ENCODE data around the gene ADGRA1.
"Not testable (repeated sequence)": the region's sequence is repeated elsewhere in the genome, so short reads cannot be mapped to it uniquely, and the experiment has no call there.

ADGRA1 gene

DNA sequence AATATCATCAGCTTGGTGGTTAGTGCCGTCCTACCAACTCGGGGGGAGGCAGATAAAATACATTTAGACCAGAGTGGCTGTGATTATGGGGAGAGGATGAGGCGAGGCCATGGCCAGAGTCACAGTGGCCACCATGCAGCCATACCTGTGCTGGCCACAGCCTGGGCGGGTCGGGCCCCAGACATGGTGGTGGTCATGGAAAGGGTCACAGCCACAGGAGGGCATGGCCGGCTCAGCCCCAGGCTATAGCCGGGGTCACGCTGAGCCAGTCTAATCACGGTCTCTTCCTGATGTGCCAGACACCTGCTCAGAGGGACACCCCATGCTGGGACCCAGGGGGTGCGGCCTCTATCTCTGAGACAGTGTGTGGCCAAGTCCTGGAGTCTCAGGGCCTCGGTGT is 10.2 kb downstream of the ADGRA1 start:
- no peak for DNase-seq

GRCh38 chr10:133098426-133099124 is 10.9 kb downstream of the ADGRA1 start:
- DNase-seq, result no peak

- no peak for DNase-seq
Measured at GRCh38 chr10:133099571-133099970, 11.8 kb downstream of the ADGRA1 start.

DNA sequence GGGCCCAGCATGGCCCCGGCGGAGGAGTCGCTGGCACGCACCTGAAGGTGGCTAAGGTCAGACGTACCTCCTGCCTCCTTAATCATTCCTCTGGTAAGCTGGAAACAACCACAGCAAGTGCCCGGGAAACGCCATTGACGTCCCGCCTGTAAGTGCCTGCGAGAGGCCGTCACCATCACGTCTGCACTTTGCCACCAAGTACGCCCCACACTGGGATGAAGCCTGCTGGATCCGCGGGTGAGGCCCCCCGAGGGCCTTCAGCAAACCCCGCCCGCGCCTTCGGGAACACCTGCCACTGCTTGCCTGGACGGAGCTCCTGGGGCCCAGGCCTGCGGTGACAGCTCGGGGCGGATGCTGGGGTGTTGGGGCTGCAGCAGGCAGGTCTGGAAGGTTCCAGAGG is 12.5 kb downstream of the ADGRA1 start:
- DNase-seq, result no peak

DNA sequence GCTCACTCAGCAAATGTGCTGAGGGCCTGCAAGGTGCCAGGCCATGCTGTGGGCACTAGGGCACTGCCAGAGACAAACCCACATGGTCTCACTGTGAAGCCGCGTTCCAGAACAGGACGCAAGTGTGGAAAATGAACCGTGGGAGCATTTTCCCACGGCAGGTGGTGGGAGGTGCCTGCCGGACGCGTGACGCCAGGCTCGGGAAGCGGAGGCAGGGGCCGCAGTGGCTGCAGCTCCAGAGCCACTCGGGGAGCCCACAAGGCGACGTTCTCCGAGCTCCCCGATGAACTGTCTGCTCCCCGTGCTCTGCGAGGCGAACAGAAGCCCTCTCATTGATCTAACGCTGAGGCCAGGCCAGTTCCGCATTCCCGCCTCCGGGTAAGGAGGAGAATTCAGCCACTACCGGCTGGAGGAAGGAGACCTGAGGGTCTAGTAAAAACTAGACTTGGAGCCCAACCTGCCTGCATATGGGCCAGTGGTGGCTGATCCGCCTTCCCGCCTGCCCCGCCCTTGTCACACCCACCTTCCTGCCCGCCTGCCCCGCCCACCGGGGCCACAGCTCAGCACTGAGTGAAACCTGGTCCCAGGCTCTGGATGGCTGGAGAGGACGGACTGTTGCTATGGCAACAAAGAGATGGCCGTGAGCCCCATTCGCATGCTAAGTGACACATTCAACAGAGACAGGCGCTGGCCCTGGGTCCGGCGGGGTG is 13.1 kb downstream of the ADGRA1 start:
- no peak for DNase-seq

DNA sequence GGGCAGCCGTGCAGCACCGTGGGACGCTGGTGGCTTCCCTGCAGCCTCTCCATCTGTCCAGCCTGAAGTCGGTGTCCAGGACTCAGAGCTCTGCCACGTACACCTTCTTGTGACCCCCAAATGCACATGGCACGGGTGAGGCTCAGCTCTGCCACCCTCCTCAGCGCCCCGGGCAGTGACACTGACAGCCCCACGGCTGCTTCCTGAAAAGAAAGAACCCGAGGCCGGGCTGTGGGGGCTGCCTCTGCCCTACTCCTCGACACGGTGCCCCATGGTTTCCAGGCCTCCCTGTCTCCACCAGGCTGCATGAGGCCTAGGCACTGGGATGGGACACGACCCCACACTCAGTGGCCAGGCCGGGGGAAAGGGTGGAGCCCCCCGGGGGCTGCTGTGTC is 13.7 kb downstream of the ADGRA1 start:
- DNase-seq, result no peak

- no peak for DNase-seq
Measured at GRCh38 chr10:133102415-133103095, 14.8 kb downstream of the ADGRA1 start.

DNA sequence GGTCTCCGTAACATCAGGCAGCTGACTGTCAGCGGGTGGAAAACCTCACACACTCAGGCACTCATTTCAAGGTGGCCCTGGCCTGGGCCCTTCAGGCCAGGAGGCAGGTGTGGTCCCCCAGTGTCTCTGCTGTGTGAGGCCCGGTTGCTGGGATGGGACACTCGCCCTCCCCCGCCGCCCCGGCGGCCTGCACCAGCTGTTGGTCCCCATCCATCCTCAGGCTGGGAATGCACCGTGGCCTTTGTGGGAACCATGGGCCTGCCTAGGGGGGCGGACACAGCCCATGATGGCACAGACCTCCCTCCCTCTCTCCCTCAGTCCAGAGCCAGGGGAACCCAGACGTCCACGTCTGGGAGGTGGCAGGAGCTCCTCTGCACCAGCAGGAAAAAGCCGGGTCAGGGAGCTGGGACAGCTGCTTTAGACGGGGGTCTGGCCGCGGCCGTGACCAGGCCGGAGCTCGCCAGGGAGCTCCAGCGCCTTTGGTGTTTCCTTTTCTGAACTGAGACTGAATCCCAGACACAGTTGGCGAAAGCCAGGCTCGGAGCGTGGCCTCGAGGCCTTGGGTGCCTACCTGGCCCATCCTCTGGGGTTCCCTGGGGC is 15.7 kb downstream of the ADGRA1 start:
- no peak for DNase-seq

GRCh38 chr10:133104068-133104962 is 16.6 kb downstream of the ADGRA1 start:
- DNase-seq, result no peak

DNA sequence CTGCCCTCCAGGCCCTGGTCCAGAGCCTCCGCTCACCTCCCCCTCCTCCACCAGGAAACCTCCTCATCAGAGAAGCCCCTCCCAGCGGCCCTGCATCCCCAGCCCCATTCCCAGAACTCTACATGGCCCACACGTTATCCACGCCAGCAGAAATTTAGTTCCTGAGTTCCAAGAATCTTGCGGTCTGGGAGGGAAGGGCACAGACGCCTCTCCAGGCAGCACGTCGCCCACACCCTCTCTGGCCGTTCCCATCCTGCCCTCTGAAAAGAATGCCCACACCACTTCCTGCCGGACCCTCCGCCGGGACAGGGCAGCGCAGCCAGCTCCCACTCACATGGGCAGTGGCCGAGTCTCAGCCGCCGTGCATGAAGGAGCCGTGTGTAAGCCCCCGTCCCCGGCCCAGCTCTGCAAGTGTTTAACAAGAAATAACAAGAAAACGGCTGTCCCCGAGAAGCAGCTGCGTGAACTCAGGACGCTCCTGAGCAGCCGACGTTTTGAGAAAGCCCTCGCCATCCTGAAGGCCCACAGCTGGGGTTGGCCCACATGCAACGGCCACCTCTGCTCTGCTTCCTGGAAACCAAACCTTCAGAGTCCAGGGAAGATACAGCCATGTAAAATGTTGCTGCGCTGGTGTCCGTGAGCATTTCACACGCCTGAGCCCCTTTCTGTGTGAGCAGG is 17.4 kb downstream of the ADGRA1 start:
- no peak for DNase-seq

DNA sequence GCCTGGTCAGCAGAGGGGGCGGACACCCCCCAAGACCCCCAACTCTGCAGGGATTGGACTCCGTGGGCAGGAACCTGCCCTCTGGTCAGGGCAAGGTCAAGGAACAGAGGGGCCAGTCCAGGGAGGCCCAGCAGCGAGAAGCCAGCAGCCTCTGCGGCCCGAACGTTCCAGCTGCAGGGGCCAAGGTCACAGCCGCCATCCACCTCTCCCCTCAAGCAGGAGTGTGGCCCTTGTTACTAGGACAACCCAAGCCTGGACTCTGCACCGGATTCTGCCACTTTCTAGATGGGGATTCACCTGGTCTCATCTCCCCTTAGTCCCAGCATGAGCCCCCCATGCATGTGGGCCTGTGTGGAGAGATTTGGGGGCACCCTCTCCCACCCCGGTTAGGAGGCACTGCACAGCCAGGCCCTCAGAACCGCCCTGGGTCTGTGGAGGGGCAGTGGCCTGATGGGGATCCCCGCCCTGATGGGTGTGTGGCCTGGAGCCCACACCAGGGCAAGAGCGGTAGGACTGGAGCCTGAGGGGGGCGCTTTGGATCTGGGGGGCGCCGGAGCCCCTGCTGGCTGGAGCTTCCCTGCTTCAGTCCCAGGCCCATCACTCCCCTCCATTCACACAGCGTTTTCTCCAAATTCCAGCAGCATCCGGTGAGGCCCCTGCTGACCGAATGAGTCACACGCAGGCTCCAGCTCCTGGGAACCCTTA is 18.1 kb downstream of the ADGRA1 start:
- no peak for DNase-seq

GRCh38 chr10:133106516-133106915 is 18.8 kb downstream of the ADGRA1 start:
- DNase-seq, result no peak

DNA sequence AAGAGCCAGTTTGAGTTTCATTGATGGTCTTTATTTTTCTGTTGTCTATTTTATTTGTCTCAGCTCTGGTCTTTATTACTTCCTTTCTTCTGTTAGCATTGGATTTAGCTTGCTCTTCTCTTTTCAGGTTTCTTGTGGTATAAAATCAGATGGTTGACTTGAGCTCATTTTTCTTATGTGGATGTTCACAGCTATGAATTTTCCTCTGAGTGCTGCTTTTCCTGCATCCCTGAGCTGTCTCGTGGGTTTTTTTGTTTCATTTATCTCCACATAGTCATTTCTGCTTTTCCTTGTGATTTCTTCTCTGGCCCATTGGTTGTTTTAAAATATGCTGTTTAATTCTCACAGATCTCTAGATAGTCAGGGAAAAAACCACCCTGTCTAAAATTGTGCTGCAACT is 19.7 kb downstream of the ADGRA1 start:
- no peak for DNase-seq

DNA sequence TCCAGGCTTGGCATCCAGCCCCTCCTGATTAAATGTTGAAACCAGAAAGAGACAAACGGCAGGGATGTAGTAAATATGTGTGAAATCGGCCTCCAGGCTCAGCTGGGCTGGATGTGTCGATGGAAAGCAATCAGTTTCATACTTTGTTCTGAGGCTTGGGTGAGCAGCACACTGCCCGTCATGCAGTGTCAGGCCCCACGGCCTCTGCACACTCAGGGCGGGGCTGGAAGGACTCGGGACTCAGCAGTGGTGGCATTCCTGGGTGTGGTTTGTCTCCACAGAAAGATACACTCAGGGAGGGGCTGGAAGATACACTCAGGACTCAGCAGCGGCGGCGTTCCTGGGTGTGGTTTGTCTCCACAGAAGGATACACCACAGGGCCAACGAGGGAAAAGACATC is 22.0 kb downstream of the ADGRA1 start:
- no peak for DNase-seq

DNA sequence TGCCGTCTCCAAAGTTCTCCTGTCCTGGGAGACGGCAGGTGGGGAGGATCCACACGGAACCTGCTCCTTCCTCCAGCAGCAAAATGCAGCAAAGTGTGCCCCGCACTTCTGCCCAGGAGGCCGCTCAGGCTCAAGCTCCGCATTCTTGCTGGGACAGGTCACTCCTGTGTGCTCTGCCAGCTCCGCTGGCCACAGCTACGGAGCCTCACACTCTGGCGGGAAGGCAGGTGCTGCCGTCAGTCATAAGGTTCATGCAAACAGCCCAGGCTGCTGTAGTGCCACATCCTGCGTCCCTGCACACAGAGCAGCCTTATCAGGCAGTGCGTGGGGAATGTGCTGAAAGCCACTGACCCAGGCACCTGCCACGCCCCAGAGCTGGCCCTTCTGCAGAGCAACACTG is 22.4 kb downstream of the ADGRA1 start:
- no peak for DNase-seq

- no peak for DNase-seq
Measured at GRCh38 chr10:133110609-133111275, 23.0 kb downstream of the ADGRA1 start.

DNA sequence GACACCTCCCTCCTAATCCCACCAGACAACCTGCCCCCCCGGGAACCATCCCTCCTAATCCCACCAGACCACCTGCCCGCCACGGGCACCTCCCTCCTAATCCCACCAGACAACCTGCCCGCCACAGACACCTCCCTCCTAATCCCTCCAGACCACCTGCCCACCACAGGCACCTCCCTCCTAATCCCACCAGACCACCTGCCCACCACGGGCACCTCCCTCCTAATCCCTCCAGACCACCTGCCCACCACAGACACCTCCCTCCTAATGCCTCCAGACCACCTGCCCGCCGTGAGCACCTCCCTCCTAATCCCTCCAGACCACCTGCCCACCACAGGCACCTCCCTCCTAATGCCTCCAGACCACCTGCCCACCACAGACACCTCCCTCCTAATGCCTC is 23.9 kb downstream of the ADGRA1 start:
- not testable (repeated sequence) for DNase-seq

DNA sequence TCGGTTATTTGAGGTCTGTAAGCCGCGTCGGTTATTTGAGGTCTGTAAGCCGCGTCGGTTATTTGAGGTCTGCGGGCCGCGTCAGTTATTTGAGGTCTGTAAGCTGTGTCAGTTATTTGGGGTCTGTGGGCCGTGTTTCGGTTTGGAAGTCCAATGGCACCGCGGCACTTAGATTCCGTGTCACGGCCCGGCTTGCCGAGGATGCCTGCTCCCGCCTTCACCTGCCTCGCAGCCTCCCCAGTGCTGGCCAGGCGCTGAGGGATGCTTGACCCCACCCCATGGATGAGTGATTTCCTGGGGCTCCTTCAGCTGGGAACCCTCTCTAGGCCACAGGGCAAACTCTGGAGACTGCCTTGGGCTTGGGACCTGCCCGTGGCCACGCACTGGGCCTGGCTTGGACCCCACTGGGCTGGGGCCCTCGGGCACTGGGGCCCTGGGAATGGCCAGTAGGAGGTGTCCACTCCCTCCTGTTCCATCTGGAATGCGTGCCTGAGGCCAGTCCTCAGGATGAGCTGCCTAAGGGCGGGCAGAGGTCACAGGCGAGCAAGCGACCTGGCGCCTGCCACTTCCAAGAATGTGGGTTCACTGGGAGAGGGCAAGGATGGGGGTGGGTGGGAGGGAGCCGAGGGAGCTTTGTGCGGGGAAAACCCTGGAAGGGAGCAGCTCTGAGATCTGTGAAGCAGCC is 25.6 kb downstream of the ADGRA1 start:
- DNase-seq, result no peak

GRCh38 chr10:133113847-133114246 is 26.1 kb downstream of the ADGRA1 start:
- no peak for DNase-seq

DNA sequence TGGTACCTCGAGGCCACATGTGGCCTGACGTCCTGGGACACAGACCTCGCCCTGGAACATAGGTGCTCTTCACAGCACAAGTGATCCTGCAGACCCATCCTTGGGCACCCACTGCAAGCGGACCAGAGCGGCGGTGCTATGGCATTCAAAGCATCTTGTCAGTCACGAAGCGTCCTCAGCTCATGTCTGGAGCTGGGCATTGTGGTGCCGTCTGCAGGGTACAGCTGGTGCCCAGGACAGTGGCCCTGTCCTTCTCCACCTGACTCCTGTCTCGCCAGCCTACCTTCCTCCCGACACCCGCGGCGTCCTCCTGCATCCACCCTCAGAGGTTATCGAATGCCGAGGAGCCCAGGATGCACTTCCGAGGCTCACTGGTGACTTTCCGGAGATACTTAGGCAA is 26.5 kb downstream of the ADGRA1 start:
- no peak for DNase-seq

Measured in NCI-H1092 treated with DMSO at 0.1 percent for 48 hours (cell line).